Liver (tissue), 9 donors: ENCODE results near the gene UBL4A. TPM values are rescaled to one million over a fixed set of nuclear protein-coding genes. Genes with fewer than 3 reads are reported as not detected.

Experiments
- DNase-seq: peaks from one replicate; pipeline ENCODE4 v3.0.0-alpha.2; 2017; ENCODE audit warnings: low spot score
- H3K27ac ChIP-seq, 2 donors: one replicate each; pipeline ENCODE4 v1.7.0; 2013; ENCODE audit warnings: inconsistent platforms in 2 of 2, low read length in 2 of 2, control low read depth in 1 of 2, low read depth in 1 of 2, mild to moderate bottlenecking in 1 of 2
- H3K27me3 ChIP-seq, 4 donors: one replicate each; pipeline versions ENCODE4 v1.6.1 to v1.7.0; 2013; ENCODE audit warnings: low read length in 3 of 4, inconsistent platforms in 1 of 4, mild to moderate bottlenecking in 1 of 4, moderate library complexity in 1 of 4; ENCODE audit not compliant: control insufficient read depth in 4 of 4, insufficient read depth in 4 of 4
- H3K36me3 ChIP-seq, 4 donors: one replicate each; pipeline versions ENCODE4 v1.6.1 to v1.7.0; 2013; ENCODE audit warnings: low read length in 3 of 4, mild to moderate bottlenecking in 3 of 4, low read depth in 1 of 4, moderate library complexity in 1 of 4; ENCODE audit not compliant: control insufficient read depth in 4 of 4, insufficient read depth in 3 of 4
- H3K4me1 ChIP-seq, 4 donors: one replicate each; pipeline versions ENCODE4 v1.6.1 to v1.7.0; 2013; ENCODE audit warnings: low read length in 3 of 4, mild to moderate bottlenecking in 3 of 4, moderate library complexity in 1 of 4; ENCODE audit not compliant: control insufficient read depth in 4 of 4, insufficient read depth in 4 of 4
- H3K4me3 ChIP-seq, 3 donors: one replicate each; pipeline versions ENCODE4 v1.6.1 to v1.7.0; 2013; ENCODE audit warnings: low read length in 3 of 3, control low read depth in 1 of 3, low read depth in 1 of 3, mild to moderate bottlenecking in 1 of 3
- H3K9ac ChIP-seq, 2 donors: one replicate each; pipeline ENCODE4 v1.7.0; 2013; ENCODE audit warnings: low read length in 2 of 2, mild to moderate bottlenecking in 2 of 2, moderate library complexity in 2 of 2, control low read depth in 1 of 2, low read depth in 1 of 2
- H3K9me3 ChIP-seq, 4 donors: one replicate each; pipeline versions ENCODE4 v1.6.1 to v1.7.0; 2013; ENCODE audit warnings: low read length in 3 of 4; ENCODE audit not compliant: control insufficient read depth in 4 of 4
- FOXA2 ChIP-seq: IDR thresholded peaks from 2 replicates; pipeline ENCODE4 v1.6.1; 2016; ENCODE audit warnings: antibody characterized with exemption
- GABPA ChIP-seq, 2 donors: IDR thresholded peaks in 1 of 2; conservative IDR thresholded peaks in 1 of 2; 2 replicates each; pipeline ENCODE4 v1.6.1; 2016; ENCODE audit warnings: antibody characterized with exemption in 2 of 2, mild to moderate bottlenecking in 1 of 2, moderate library complexity in 1 of 2
- HNF4G ChIP-seq: IDR thresholded peaks from 2 replicates; pipeline ENCODE4 v1.6.1; 2016; ENCODE audit warnings: antibody characterized with exemption
- NR2F2 ChIP-seq: IDR thresholded peaks from 2 replicates; pipeline ENCODE4 v1.6.1; 2016; ENCODE audit warnings: antibody characterized with exemption
- RXRA ChIP-seq, 2 donors: IDR thresholded peaks; 2 replicates each; pipeline ENCODE4 v1.6.1; 2017 to 2018; ENCODE audit warnings: antibody characterized with exemption in 2 of 2, mild to moderate bottlenecking in 1 of 2
- TAF1 ChIP-seq: conservative IDR thresholded peaks from 2 replicates; pipeline ENCODE4 v1.6.1; 2016; ENCODE audit warnings: antibody characterized with exemption, mild to moderate bottlenecking
- WGBS: extraction: QIAGEN DNeasy Blood & Tissue Kit; methylation state at CpG from one replicate; pipeline ENCODE4 v1.1.7; 2013; 5-methylcytosine and 5-hydroxymethylcytosine counted together
- polyA plus RNA-seq, 2 donors: library from polyadenylated mRNA; stranded (reverse) in 1 of 2; unstranded in 1 of 2; fragments of 200-250 nt in 1 of 2; fragments of >200 nt in 1 of 2; fragmentation: Nextera tagmentation in 1 of 2; extraction: Ambion mirVana in 1 of 2; gene quantifications; one replicate each; pipeline versions ENCODE4 v1.2.1 to v1.2.3, GENCODE V29; 2013 to 2015
- total RNA-seq, 2 donors: library from RNA; depleted of rRNA; stranded (reverse); fragments of >200 nt; gene quantifications; one replicate each; pipeline ENCODE4 v1.2.3, GENCODE V29; 2014
- TF ChIP-seq, protein P1 (sequence below): IDR thresholded peaks from 2 replicates; pipeline ENCODE4 v1.6.1; 2016; ENCODE audit warnings: antibody characterized with exemption
- TF ChIP-seq, protein P2 (sequence below): IDR thresholded peaks from 2 replicates; pipeline ENCODE4 v1.6.1; 2016; ENCODE audit warnings: antibody characterized with exemption
- TF ChIP-seq, protein P3 (sequence below): IDR thresholded peaks from 2 replicates; pipeline ENCODE4 v1.6.1; 2016; ENCODE audit warnings: antibody characterized with exemption
- donor health status: healthy.
- donor health status: healthy.
- donor health status: healthy.
- donor health status: healthy.
- donor health status: healthy.

UBL4A gene
- total and polyA plus RNA-seq, 4 donors, result 13.9 to 22.2 (median 20.8) TPM

DNA sequence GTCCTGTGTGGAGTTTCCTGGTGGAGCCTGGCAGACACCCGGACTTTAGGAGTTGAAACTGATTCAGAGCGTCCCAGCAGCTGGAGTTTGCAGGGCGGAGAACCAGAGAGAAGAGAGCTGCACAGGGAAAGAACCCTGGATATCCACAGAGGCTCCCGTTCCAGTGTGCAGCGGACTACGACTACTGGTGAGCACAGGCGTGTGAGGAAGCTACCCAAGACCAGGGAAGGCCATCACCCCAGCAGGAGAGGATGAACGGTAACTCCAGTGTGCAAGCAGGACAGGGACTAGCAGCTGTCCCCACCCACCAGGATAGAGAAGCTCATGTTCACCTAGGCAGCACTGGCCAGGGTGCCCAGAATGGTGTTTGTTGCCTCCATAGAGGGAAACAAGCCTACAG lies 9.6 kb downstream of the UBL4A start:
- H3K4me3 ChIP-seq, result no peak overlapping the region
- DNase-seq, result no peak
- peaks cover 0 to 3% (median 1%) of the 10 kb centered on the region in 4 donors for H3K4me1 ChIP-seq
- TF ChIP-seq, protein P1, sequence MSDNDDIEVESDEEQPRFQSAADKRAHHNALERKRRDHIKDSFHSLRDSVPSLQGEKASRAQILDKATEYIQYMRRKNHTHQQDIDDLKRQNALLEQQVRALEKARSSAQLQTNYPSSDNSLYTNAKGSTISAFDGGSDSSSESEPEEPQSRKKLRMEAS, result no peak
- no peaks in the 10 kb centered on the region for H3K27me3 ChIP-seq
- no peak overlapping the region for H3K27ac ChIP-seq
- H3K9me3 ChIP-seq, result no peaks in the 10 kb centered on the region
- no peaks in the 10 kb centered on the region for H3K36me3 ChIP-seq
- 96% methylated on average over 8 of the region's 8 CpGs for WGBS
- H3K9ac ChIP-seq, result no peak overlapping the region

GRCh38 chrX:154473683-154474082 lies 12.7 kb downstream of the UBL4A start:
- DNase-seq, result no peak
- Histone ChIP-seq H3K4me3 (no peak overlapping the region), H3K36me3 (no peaks in the 10 kb centered on the region), H3K4me1 (peaks cover 0 to 3% (median 1%) of the 10 kb centered on the region in 4 donors), H3K9me3 (no peaks in the 10 kb centered on the region), H3K9ac (no peak overlapping the region), H3K27me3 (no peaks in the 10 kb centered on the region), H3K27ac (no peak overlapping the region)
- 93% methylated on average over 7 of the region's 7 CpGs for WGBS
- TF ChIP-seq, protein P2, sequence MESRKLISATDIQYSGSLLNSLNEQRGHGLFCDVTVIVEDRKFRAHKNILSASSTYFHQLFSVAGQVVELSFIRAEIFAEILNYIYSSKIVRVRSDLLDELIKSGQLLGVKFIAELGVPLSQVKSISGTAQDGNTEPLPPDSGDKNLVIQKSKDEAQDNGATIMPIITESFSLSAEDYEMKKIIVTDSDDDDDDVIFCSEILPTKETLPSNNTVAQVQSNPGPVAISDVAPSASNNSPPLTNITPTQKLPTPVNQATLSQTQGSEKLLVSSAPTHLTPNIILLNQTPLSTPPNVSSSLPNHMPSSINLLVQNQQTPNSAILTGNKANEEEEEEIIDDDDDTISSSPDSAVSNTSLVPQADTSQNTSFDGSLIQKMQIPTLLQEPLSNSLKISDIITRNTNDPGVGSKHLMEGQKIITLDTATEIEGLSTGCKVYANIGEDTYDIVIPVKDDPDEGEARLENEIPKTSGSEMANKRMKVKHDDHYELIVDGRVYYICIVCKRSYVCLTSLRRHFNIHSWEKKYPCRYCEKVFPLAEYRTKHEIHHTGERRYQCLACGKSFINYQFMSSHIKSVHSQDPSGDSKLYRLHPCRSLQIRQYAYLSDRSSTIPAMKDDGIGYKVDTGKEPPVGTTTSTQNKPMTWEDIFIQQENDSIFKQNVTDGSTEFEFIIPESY, result no peak

- H3K27me3 ChIP-seq, result no peaks in the 10 kb centered on the region
- no peak for DNase-seq
- no peak overlapping the region for H3K9ac ChIP-seq
- no peaks in the 10 kb centered on the region for H3K4me1 ChIP-seq
- TF ChIP-seq RXRA (IDR thresholded peaks at IDR 0.05) (no peak), HNF4G (no peak), FOXA2 (no peak), NR2F2 (no peak), GABPA (IDR thresholded peaks at IDR 0.05 in 1 of 2, conservative IDR thresholded peaks at IDR 0.05 in 1 of 2) (no peak), TAF1 (no peak)
- TF ChIP-seq, protein P3, sequence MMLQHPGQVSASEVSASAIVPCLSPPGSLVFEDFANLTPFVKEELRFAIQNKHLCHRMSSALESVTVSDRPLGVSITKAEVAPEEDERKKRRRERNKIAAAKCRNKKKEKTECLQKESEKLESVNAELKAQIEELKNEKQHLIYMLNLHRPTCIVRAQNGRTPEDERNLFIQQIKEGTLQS, result no peak
- H3K27ac ChIP-seq, result no peak overlapping the region
- H3K4me3 ChIP-seq, result no peak overlapping the region
- 86% methylated on average over 28 of the region's 28 CpGs for WGBS
- no peaks in the 10 kb centered on the region for H3K9me3 ChIP-seq
- H3K36me3 ChIP-seq, result no peaks in the 10 kb centered on the region
These were observed 13.5 kb downstream of the UBL4A start for GRCh38 chrX:154472685-154473632.
